Activated CD8-positive, alpha-beta memory T cell treated with anti-CD3 and anti-CD28 coated beads, Interleukin-2, amount 50 U/mL, for 4 hours (primary cell): ENCODE results near the gene GLRA2.

Source experiments
- DNase-seq: peaks from one replicate; pipeline ENCODE4 v3.0.0-alpha.2; 2020

Gene GLRA2

DNA sequence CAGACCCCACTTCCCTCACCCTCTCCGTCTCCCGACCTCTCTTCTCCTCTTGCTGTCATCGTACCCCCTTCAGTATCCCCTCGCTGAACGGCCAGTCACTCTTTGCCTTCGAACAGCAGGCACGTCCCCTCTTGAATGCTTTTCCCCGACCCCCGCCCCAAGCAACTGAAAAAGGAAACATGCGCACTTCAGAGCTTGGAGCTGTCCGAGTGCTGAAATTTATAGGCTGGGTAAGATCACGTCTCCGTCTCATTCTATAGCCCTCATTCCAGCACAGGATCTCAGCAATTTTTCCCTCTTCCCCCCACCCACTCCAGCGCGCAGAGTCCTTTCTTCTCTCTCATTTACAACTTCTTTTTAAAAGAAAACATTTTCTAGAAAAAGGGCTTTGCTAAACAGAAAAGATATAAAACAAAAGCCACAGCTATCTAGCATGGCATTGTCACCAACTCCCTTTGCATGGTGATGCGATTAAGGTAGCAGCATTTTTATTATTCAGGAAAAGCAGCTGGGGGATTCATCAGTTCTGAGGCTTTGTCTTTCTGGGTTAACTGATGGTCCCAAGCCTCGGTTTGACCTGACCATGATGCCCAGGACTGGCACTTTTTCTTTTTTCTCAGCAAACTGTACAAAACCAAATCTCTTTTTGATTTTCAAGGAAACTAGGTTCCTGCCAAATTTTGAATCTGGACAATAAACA lies at the start of gene GLRA2:
Gene GLRA2 (plus strand): TSS at position 247 of the 700 bp plus-strand sequence. CDS start 522 bp downstream, outside the sequence.
- no peak for DNase-seq

DNA sequence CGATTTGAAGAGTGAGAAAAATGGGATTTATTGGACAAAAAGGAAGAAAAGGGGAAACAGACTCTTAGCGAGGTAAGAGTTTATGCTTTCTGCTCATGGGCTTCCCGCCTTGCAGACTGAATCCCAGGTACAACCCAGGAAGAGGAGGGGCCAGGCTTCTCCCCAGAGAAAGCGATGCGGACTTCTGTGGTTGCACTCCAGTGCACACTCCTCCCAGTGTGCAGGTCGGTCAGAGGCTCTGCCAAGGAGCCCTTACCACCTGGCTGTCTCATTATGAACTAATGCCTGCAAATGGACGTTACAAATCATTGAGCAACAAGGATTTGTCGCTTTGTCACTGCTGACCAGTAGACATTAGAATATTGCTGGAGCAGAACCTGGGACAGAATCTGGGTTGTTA lies 39.9 kb upstream of the GLRA2 start:
- no peak for DNase-seq

DNA sequence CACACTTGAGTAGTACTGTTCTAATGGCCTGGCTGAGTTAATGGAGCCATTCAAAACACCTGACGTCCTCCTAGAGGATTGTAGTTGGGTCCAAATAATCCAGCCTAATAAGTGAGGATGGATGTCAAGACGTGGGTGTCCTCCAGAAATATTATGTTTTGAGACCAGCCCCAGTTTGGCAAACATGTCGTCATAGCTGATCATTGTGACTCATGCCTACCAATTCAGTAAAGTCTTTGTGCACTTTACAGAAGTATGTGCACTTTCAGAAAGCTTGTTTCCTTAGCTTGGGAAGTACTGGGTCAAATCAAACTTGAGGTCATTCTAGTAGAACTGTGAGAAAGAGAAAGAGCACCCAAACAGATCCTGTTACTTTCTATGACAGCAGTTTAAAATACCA lies 37.6 kb upstream of the GLRA2 start:
- DNase-seq: no peak

DNA sequence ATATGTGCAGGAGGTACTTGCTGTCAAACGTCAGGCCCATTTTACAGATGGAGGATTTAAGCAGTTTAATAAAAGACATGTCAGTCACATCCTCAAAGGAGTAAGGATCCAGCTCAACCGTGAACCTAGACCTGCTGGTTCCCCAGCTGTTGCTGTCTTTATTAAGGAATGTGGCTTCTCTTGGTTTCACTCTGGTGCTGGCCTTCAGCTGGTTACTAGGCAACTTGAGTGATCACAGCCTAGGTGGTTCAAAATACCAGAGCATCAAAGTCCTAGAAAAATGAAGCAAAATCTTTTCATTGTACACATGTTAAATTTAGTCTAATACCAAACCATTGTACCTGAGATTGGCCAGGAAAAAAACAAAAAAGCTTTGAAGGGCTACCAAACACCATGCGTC lies 32.7 kb upstream of the GLRA2 start:
- DNase-seq: no peak

DNA sequence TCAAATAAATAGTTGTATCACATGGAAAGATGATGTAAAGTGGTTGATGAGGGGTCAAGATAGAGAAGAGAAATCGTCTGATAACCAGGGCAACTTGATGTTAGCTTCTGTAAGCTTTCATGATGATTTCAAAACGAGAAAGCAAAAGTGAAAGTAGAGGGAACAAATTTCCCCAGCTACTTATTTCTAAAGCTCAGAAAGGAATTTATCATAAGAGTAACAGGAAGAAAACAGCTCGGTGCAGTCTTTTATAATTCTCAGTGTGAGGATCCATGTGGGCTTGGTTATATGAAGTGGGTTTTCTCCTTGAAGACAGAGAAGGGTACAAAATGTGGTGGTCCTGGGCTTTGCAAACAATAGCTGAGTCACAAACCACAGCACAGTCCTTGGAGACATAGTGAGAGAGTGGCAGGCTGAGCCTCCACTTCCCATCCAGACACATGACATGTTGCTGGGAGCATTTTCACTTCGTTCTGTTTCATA lies 32.1 kb upstream of the GLRA2 start:
- no peak for DNase-seq

DNA sequence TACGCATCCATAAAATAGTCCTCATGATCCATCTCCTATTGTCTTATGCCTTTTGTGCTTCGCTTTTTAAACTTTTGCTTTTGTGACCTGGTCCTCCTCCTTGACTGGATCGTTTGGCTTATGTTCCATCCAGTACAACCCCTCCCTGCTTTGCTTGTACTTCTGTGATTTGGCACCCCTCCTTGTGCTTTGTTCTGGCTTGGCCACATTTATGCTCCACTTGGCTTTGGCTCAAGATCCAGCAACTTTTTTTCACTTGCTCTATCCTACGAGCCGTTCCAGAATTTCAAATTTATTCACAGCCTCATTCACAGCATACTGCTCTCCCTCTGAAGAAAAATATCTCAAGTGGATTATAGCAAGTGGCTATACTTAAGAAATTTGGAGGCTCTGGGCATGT lies 28.0 kb upstream of the GLRA2 start:
- no peak for DNase-seq

DNA sequence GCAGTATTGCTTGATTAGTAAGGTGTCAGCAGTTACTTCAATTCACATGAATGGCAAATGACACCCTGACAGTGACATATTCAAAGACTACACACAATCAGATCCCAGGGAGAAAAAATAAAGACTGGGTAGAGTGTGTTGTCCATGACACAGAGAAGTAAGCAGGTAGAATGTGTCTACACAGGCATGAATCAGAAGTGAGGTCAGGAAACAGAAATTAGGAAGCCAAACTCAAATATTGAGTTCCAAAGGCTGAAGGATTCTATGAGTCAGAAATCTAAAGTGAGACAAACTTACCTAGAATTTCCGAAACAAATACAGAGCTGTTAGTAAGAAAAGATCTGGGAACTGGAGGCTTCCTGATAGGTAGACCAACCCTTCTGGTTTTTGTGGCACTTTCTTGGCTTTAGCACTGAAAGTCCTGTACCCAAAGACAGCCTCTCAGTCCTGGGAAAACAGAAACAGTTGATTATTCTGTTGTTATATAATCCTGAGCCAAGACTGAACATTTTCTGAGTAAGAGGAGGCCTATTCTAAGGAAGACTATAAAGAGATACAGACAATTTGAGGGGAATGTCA lies 24.3 kb upstream of the GLRA2 start:
- DNase-seq: no peak

DNA sequence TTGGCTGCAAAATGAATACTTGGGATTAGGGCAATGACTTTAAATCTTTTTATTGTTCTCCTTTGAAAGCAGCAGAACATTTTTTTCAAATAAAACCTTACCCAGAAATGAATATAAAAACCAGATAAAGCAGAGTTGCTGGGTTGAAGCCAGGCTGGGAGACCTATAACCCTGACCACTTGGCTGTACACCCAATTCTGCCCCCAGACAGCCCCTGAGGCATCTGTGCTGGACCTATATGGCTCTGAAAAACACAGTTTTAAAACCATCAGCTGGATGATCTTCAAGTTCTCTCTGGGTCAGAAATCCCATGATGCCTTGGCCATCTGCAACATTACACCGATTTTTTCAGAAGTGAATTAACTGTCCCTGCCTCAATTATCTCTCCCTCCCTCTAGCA lies 23.7 kb upstream of the GLRA2 start:
- DNase-seq: no peak

DNA sequence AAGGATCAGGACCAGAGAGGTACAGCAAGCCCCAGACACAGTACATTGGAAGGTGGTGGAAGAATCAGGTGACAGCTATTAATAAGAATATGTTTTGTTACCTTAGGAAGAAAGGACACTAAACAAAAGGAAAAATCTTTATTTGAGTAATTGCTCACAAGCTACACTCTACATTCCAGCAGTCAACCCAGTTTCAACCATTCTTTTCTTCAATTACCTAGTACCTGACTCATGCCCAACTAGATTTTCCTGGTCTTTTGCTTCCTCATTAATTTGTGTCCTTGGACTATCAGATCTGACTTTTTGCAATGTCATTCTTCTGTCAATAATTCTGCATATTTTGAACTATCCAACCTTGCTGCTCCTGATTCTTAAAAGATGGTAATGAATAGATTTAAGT lies 22.5 kb upstream of the GLRA2 start:
- no peak for DNase-seq

DNA sequence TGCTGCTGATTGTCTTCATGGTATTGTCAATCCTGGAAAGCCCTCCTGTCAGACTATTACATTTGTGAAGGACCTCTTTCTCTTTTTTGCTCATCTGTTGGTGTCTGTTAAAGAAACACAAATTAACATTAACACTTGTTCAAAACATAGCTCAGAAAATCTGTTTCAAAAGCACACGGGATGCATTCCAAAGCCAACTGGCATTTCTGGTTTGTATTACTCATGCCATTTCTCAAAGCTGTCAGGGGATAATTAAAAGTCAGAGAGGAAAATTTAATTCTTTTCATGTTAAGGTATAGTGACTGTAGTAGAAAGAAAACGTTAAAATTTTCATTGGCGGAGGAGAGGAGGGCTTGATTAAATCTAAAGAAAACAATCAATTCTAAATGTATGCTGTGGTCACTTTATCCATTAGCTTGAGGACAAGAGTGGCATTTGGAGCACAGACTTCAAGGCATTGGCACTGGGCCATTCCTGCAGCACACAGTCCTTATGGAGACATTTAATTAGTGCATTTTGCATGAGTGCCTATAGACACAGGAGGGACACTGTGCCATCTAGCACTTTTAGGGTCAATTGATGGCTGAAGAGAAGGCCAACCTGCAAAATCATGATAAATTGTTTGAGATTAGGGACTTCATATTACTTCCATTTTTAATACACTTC lies 21.2 kb upstream of the GLRA2 start:
- no peak for DNase-seq

DNA sequence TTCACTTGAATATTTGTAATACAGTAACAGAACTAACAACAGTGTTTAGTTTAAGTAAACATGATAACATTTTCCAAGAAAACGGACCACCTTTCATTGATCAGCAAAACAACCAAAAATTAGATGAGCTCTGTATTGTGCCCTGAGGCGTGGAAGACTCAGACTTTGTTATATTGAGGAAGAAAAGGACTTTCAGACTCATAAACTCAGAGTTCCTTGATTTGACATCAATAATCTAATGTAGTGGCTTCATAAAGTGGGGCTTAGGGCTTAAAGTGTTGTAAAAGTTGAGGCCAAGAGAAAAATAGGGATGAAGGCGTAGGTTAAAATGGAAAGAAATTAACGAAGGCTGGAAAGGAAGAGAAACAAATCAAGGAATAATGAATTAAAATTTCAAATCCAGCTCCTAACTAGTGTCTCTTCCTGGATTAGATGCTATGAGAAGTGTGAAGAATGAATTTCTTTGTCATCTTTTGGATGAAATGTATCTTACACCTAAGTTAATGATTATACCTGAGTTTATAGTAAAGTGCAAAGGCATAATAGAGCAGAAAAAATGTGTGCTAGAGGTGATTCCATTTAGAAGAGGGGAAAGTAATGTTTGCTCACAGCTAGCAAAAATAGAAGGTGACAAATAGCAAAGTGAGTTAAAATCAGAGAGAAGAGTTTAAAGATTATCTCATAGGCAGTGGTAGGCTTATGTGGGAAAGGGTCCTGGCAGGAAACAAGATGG lies 19.8 kb upstream of the GLRA2 start:
- no peak for DNase-seq

DNA sequence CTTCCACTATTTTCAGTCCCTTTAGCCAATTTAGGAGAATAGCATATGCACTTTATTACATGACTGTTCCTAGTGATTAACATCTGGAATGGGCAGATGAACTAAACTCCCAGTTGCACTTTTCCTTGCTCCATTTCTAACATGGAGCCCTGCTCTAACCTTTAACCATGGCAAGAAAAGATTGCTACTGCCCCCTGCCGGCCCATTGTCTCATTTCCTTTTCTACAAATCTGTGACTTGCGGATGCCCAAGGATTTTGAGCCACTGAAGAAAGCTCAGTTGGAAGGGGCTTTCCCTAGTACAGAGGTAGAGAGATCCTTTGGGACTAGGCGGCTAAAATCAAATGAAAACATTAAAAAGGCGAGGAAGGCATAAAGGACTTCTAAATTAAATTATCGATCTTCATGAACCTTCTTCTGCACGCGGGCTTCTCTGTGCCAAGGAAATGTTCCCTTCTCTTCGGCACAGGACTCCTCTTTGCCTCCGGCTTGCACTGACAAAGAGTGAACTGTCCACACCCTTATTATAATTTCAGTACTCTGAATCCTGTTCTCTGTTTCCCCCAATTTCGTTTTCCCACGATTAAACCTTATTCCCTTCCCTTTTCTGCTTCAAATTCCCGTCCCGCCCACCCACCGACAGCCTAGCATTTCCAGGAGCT lies 577 bp upstream of the GLRA2 start:
- peak; percentile 18 for DNase-seq

DNA sequence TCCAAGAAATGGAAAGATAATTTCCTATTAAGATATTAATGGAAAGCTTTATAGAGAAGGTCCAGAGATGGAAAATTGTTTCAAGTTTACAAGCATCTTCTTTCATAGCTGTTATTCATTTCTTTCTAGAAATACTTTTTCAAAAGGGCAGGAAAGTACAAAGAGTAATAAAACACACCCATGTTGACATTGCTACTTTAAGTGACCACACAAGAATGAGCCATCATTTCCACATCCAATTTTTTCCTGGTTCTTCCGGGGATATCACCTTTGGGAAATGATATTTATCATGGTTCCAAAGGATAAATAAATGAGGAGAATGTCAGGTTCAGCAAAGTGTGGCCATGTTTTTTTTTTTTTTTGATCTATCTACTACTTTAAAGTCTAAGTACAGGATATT lies 4.5 kb downstream of the GLRA2 start:
- DNase-seq: no peak

DNA sequence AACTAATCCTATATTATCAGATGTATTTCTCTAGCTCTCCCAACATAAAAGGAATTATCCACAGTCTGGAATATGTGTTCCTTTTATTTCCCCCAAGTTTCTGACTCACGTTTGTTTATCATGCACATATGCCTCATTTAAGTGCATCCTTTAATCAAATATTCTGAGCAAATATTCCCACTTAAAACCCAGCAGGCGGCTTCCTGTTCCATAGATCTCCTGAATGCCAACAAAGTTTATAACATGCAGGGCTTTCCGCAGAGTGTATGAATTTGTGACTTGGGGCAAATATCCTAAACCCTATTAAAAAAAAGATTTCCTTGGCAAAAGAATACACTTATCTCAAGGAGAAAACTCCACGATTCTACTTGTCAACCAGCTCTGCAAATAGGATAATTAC lies 16.9 kb downstream of the GLRA2 start:
- DNase-seq: no peak

DNA sequence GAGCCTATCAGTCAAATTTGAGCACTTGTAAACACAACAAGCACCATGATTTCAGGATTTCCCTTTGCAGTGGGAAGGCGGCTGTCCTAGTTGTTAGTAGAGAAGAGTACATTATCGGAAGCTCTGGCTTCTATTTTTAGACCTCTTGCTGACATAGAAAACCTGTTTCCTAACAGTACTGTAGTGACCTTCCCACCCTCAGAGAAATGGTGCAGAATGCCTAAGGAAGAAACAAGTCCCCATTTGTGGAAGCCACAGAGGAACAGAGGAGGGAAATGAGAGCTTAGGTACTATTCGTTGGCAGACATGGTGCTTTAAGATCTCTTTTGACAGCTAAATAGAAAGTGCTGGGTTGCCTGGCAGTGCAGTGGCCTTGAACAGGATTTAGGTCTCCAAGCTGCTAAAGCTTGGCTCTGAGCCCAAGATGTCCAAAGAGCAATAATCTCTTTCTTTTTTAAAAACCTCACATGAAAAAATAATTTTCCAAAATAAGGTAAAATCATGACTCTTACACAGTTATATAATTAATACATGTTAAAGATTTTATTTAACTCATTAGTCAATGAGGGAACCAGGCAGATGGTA lies 24.9 kb downstream of the GLRA2 start:
- no peak for DNase-seq

DNA sequence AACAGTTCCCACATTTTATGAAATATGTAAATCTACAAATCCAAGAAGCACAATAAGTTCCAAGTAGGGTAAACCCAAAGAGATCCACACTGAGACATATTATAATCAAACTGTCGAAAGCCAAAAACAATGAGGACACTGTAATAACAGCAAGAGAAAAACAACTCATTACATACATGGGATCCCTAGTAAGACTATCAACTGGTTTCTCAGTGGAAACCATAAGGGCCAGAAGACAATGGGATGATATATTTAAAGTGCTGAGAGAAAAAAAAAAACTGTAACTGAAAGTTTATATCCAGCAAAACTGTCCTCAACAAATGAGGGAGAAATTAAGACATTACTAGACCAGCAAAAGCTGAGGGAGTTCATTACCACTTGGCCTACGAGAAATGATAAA lies 34.7 kb downstream of the GLRA2 start:
- DNase-seq: no peak

DNA sequence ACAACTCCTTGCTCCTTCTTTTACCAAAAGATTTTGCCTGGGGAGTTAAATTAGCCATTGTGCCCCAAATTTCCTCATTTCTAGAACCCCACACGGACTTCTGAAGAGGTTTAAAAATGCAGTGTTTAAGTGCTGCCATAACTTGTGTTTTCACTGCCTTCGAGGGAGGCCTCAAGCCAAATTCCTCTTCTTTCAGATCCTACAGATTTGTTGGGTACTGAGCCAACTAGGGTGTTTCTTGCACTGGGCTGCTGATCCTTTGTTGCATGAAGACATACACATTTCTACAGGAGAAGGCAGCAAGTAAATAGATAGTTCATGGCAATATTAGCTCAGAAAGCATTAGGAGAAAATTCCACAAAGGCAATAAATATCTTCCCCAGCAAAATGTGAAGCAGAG lies 43.8 kb downstream of the GLRA2 start:
- no peak for DNase-seq

DNA sequence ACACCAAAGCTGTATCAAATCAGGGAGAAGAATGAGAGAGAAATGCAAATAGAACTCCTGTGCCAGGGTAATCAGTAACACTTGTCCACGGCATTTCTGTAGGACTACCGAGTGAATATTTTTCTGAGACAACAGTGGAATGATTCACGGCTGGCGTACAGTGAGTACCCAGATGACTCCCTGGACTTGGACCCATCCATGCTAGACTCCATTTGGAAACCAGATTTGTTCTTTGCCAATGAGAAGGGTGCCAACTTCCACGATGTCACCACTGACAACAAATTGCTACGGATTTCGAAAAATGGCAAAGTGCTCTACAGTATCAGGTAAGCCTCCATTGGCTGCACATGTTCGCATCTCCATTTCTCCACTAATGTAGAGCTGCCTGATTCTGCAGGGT lies 51.7 kb downstream of the GLRA2 start:
- no peak for DNase-seq

DNA sequence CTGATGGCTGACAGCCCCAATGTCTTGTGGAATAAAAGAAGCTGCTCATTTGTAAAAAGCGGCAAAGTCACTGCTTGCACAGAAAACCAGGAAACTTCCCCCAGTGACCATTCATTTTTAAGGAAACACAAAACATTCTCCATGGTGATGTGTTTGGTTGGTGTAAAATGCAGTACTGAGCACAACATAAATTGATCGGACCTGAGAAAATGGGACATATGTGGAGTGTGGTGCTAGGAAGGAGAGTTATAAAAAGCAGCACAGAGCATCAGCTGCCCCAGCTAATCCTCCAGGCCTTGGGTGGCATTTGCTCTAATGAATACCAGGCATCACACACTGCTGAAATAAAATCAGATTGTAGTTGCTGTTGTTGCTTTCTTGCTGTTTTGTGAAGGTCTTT lies 55.2 kb downstream of the GLRA2 start:
- DNase-seq: no peak

DNA sequence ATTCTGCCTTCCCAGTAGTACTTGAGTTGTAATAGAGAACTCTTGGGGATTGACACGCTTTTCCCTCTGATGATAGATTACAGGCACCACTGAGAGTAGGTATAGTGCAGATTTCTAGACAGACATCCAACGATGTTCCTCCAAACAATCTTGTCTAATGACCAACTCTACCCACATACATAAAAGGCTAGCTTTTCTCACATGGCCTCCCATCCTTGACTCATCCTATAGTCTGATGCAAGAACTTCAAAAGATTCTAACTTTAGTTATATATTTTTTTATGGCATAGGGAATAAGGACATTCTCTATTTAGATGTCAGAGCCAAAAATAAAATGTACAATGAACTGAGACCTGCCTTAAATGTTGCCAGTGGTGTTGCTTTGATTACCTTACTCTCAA lies 60.9 kb downstream of the GLRA2 start:
- no peak for DNase-seq

DNA sequence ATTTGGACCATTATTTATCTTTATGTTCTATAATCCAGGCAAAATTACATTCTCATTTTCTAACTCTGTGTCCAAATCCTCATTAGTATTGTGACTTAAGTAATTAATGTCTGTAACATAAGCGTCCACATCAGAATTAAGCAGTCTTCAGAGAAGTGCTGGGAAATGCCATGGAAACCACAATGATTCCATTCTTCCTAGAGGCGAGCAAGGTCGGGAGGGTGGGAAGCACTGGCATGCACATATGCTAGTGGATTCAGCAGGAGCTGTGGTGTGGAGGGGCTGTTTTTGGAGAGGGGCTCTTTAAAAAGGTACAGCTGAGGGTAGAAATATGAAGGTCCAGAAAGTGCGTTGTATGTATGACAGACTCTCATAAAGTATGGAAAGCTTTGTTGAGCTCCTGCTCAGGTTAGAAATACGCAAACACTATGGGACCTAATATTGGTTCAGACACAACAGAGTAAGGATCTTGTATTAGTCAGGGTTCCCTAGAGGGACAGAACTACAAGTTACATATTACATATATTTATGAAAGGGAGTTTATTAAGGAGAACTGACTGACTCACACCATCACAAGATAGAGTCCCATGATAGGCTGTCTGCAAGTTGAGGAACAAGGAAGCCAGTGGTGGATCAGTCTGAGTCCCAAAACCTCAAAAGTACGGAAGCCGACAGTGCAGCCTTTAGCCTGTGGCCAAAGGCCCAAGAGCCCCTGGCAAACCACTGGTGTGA lies 61.5 kb downstream of the GLRA2 start:
- DNase-seq: no peak

DNA sequence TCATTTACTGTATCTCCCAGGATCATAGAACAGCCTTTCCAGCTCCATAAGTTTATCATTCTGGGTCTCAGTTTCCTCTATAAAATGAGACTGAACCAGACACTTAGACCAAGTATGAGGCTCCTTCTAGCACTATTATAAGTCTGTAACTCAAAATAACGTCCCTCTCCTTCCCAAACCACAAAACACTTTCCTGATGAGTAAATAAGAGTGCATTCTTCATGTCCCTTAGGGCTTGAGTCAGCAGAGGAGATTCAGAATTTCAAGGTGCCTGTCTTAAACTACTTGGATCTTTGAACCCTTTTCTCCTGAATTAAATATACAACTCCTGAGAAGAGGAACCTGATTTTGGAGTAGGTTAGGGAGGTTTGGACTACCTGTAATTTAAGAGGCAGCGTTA lies 62.6 kb downstream of the GLRA2 start:
- no peak for DNase-seq
